SHP77 treated with DMSO at 0.1 percent for 48 hours (cell line): ENCODE results near the gene ZNF189.
"Not testable (repeated sequence)": the region's sequence is repeated elsewhere in the genome, so short reads cannot be mapped to it uniquely, and the experiment has no call there.

Experiments used
- DNase-seq: peaks from one replicate; lab custom pipeline; 2025; lab: John Stamatoyannopoulos, UW

The ZNF189 gene

DNA sequence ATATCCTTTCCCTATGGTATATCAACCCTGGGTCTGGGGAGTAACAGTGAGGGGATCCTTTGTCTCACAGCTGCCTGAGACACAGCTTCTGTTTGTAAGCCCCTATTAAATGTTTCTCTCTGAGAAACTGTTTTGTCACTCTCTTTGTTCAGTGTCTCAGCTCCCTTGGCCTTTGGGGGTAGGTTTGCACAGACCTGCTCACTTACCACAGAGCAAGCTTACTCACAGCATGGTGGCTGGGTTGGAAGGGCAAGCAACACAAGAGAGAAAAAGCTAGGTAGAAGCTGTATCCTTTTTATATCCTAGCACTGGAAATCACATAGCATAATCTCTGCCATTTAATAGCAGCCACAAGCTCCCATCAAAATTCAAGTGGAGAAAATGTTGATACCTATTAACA lies 18.4 kb upstream of the ZNF189 start:
- DNase-seq: no peak

DNA sequence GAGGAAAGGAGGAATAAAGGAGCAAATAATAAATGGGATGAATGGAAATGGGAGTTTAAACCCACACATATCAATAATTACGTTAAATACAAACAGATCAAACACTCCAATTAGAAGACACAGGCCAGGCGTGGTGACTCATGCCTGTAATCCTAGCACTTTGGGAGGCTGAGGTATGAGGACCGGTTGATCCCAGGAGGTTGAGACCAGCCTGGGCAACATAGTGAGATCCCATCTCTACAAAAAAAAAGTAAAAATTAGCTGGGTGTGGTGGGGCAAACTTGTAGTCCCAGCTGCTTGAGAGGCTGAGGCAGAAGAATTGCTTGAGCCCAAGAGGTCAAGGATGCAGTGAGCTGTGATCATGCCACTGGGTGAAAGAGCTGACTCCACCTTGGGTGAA lies 17.5 kb upstream of the ZNF189 start:
- no peak for DNase-seq

DNA sequence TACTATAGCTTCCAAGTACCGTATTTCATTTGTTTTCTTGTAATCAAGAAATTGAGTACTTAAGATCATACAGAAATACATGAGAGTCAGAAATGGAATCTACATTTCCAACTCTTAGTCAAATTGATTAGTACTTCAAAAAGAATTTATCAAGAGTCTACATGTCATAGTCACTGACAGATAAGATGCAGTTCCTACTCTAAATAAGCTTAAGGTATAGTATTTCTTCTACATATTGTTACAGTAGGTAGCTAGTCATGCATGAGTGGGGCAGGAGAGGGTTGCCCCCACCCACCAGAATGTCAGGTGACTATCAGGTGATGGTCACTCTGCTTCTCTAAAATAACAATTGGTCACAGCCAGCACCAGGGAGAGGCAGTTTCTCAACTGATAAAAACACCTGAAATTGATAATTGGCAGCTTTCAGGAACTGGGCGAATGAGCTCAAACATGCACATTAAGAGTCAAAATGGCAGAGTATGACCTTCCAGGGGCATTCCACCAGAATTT lies 16.8 kb upstream of the ZNF189 start:
- DNase-seq: no peak

DNA sequence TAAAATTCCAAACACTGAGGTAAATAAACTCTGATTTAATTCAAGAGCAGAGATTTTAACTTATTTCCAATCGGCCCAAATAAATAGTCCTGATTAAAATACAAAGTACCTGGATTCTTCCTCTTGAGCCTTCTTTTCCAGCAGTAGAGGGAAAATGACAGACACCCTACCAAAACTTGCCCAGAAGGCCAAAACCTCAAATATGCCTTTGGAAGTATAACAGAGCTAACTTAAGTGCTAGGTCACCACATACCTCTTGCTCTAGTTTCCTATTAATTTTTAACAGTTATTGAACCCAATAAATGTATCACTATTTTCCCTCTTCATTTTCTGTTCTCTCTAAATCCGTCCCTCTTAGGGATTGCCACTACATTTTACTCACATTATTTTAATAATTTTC lies 15.3 kb upstream of the ZNF189 start:
- DNase-seq: no peak

DNA sequence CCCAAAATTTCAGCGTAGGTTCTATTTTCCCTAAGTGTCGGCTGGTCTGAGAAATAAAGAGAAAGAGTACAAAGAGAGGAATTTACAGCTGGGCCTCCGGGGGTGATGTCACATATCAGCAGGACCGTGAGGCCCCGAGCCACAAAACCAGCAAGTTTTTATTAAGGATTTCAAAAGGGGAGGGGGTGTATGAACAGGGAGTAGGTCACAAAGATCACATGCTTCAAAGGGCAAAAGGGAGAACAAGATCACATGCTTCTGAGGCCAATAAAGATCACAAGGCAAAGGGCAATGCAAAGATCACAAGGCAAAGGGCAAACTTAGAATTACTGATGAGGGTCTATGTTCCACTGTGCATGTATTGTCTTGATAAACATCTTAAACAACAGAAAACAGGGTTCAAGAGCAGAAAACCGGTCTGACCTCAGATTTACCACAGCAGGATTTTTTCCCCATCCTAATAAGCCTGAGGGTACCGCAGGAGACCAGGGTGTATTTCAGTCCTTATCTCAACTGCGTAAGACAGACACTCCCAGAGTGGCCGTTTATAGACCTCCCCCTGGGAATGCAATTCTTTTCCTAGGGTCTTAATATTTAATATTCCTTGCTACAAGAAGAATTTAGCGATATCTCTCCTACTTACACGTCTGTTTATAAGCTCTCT lies 13.6 kb upstream of the ZNF189 start, which contains the start of gene BAAT:
Gene BAAT, minus strand, starts transcription at position 134 of the 664 bp plus-strand sequence. CDS start 13,602 bp downstream, outside the sequence.
- not testable (repeated sequence) for DNase-seq

DNA sequence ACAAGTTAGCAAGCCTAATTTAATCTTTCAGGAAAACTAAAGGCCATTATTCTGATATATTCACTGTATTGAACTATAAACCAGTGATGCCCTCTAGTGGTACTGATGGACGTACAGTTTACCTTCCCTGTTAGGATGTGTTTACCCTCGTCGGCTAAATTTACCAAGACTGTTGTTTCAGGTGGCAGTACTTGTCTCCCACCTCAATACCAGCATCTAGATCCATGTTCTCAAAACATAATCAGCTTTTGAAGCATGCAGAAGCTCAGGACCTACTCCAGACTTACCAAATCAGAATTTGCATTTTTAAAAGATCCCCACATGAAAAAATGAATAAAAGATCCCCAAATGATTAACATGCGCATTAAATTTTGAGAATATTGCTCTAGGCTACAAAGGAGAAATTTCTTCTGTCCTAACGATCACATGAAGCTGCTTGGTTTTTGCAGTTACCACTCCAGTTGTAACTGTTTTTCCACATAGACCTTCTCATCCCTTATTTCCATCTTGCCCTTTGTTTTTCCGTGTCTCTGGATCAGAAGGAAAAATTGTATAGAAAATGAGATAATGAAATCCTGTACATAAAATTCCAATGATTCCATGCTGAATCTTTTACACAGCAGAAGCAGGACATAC lies 10.7 kb upstream of the ZNF189 start:
- peak; percentile 80 for DNase-seq

DNA sequence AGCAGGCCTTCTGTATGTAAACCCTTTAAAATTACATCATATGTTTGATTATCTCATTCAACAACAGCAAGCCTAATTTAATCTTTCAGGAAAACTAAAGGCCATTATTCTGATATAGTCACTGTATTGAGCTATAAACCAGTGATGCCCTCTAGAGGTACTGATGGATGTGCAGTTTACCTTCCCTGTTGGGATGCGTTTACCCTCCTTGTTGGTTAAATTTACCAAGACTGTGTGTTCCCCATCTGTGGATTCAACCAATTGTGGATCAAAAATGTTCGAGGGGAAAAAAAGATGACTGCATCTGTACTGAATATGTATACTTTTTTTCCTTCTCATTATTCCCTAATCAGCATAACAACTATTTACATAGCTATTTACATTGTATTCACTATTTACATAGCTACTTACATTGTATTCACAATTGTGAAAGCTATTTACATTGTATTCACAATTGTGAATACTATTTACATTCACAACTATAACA lies 10.1 kb upstream of the ZNF189 start:
- peak; percentile 28 for DNase-seq

DNA sequence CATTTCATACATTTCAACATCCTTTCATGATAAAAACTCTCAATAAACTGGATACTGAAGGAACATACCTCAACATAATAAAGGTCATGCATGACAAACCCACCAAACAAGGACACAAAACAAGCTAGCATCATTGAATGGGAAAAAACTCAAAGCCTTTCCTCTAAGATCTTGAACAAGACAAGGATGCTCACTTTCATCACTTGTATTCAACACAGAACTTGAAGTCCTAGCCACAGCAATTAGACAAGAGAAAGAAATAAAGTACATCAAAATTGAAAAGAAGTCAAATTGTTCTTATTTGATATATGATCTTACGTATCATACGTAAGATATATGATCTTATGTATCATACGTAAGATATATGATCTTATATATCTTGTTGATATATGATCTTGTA lies 5.5 kb upstream of the ZNF189 start:
- no peak for DNase-seq

DNA sequence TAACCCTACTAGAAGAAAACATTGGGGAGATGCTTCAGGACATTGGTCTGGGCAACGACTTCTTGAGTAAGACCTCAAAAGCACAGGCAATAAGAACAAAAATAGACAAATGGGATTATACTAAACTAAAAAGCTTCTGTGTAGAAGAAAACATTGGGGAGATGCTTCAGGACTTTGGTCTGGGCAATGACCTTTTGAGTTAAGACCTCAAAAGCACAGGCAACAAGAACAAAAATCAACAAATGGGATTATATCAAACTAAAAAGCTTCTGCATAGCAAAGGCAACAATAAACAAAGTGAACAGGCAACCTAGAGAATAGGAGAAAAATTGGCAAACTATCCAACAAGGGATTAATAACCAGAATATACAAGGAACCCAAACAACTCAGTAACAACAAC lies 4.0 kb upstream of the ZNF189 start:
- DNase-seq: no peak

DNA sequence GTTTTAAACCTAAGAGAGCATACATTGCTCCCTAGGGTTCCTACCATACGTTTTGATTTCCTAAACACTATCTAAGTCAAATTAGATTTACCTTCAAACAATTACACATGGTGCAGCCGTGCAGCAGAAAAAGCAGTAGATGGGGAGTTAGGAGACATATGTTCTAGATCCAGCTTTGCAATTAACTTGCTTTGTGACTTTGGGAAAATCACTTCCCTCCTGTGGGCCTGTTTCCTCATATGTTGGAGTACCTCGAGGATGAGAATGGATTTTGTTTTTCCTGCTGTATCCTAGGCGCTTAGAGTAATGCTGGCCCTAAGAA lies 944 bp upstream of the ZNF189 start:
- DNase-seq: no peak

DNA sequence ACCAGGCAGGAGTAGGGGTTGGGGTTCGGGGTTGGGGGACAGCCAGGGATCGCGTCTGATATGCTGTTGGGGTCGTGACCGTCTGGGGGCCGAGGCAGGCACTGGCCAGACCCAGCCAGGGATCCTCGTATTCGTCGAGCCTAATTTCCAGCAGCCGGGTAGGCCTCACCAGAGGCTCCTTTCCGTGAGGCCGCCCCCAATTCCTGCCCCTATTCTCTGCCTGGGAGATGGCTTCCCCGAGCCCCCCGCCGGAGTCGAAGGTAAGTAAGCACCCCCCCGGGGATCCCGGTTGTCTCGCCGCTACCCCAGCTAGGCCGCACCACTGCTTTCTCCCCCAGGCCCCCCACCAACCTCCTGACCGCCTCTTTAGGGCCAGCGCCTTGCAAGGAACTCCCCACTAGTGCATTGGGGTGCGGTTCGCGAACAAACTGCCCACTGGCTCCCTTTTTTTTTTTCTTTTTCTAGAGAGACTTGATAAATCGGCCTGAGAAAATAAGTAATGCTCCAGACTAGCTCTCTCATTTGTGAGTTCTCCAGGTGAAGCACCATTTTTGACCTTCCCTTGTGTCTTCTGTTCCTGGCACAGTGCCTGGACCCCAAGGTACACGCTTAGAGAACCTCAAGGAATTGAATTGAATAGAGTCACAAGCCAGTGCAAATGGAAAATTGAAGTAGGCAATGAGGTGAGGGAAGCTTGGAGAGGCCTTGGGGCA lies 435 bp downstream of the ZNF189 start:
- no peak for DNase-seq

DNA sequence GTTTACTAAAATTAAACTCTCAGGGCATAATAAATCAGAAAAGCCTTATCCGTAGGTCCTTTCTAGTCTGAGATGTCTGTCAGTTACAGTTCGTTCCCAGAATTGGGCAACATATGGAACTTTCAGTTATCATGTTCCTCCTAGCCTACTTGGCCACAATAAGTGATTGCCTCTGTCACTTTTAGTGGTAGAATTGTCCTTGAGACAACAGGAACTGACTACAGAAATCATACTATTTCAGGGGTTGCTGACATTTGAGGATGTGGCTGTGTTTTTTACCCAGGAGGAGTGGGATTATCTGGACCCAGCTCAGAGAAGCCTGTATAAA lies 956 bp downstream of the ZNF189 start:
- DNase-seq: no peak

DNA sequence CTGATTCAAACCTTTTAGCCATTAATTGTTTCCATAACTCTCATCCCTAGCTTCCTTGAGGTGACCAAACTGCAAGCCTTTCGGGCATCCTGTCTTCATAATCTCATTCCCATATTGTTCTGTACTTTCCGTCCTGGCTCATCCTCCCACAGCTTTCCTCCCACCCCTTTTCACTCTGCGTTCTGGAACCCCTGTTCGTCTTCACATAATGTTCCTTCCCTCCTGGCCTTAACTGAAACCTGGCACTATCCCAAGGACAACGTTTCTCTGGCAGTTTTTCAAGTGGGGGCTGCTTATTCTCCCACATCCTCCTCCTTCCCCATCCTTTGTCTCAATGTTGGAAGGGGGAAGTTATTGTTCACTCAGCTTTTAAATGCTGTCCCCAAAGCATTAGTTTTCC lies 1.5 kb downstream of the ZNF189 start:
- DNase-seq: no peak

DNA sequence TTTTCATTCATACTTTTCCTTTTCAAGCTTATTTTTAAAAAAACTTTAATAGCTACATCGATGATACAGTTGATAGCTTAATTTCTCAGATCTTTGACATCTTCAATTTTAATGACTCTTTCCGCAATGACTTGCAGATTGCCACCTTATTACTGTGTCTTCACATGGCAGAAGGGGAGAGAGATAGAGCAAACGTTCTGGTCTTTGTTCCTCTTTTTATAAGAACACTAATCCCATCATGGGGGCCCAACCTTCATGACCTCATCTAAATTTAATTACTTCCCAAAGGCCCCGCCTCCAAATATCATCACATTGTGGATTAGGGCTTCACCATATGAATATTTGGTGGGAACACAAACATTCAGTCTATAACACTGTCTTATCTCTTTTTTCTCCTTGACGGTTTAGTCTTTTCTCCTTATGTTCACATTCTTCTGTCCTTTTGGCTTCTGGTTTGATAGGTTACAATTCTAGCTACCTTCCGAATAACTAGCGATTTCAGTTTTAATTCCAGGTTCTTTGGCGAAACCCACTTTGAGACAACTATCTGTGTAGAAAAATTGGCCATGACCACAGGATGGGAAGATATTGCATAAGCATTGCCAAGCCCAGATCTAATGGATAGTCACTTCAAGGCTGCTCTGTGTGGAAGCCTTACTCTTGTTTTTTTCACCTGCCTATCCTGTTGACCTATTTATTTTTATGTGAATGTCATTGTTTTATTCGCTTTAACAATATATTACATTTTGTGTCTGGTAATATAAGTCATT lies 5.0 kb downstream of the ZNF189 start:
- no peak for DNase-seq

DNA sequence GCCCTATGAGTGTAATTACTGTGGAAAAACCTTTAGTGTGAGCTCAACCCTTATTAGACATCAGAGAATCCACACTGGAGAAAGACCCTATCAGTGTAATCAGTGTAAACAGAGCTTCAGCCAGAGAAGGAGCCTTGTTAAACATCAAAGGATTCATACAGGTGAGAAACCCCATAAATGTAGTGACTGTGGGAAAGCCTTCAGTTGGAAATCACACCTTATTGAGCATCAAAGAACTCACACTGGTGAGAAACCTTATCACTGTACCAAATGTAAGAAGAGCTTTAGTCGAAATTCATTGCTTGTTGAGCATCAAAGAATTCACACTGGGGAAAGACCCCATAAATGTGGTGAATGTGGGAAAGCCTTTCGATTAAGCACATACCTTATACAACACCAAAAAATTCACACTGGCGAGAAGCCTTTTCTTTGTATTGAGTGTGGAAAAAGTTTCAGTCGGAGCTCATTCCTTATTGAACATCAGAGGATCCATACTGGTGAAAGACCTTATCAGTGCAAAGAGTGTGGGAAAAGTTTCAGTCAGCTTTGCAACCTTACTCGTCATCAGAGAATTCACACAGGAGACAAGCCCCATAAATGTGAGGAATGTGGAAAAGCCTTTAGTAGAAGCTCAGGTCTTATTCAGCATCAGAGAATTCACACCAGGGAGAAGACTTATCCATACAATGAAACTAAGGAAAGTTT lies 9.9 kb downstream of the ZNF189 start:
- no peak for DNase-seq

DNA sequence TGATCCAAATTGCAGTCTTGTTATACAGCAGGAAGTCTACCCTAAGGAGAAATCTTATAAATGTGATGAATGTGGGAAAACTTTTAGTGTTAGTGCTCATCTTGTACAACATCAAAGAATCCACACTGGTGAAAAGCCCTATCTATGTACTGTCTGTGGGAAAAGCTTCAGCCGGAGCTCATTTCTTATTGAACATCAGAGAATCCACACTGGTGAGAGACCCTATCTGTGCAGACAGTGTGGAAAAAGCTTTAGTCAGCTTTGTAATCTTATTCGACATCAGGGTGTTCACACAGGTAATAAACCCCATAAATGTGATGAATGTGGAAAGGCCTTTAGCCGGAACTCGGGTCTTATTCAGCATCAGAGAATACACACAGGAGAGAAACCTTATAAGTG lies 10.4 kb downstream of the ZNF189 start:
- no peak for DNase-seq

DNA sequence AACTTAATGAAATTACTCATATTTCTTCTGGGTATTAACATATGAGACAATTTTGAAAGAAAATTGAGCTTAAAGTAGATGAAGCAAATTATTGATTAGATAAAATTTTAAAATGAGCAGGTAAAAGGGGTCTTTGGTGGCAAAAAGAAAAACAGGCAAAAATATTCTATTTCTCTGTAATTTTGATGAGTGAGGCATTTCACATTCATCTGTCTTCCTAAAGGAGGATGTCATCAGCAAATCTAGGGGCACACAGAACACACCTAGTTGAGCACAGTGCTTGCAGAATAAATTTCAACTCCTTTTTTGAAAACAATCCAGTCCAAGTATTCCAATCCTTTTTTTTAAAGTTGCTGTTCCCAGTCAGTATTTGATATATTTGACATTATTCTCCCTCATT lies 16.2 kb downstream of the ZNF189 start:
- DNase-seq: no peak

DNA sequence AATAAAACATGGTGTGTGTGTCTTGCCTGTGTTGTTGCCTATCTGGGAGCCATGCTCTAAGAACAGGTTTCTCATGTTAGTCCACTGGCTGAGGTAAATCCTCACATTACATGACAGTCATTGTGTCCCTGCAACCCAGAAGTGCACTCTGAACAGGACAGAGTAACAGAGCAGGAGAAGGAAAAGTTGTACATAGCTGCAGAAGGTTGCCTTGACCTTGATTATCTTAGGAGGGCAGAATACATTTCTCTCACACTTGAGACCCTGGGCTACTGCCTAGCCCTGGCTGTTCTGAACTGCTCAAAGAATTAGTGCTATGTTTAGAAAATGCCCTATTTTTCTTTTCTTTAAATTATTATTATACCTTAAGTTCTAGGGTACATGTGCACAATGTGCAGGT lies 16.9 kb downstream of the ZNF189 start:
- no peak for DNase-seq

DNA sequence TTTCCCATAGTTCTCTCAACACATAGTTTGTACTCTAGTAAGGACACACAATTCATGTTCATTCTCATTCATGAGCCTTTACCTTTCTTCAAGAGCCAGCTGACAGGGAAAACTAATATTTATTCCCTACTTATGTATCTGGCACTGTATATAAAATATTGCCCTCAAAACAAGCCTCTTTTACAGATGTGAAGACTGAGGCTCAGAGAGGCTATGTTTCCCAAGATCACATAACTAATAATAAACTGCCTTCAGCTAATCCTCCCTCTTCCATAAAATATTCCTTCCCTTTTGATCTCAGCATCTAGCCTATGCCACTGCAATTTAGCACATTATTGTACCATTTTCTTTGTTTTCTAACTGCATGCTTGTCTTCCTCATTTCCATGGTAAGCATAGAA lies 18.7 kb downstream of the ZNF189 start:
- no peak for DNase-seq

DNA sequence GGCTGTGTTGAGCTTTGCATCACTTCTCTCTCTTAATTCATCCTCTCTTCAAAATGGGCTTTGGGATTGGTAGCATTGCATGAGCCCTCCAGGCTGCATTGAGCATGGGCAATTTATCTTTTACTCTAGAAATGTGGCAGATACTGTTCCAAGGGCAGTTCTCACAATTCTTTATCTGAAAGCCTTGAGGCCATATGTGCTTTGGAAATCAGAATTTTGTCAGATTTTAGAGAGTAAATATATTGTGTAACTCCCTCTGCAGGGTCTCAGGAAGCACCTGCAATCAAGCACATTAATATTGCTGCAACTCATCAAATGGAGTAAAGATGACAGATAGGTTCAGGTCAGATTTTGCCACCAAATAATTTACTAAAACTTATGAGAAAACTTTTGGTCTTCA lies 19.3 kb downstream of the ZNF189 start:
- no peak for DNase-seq

DNA sequence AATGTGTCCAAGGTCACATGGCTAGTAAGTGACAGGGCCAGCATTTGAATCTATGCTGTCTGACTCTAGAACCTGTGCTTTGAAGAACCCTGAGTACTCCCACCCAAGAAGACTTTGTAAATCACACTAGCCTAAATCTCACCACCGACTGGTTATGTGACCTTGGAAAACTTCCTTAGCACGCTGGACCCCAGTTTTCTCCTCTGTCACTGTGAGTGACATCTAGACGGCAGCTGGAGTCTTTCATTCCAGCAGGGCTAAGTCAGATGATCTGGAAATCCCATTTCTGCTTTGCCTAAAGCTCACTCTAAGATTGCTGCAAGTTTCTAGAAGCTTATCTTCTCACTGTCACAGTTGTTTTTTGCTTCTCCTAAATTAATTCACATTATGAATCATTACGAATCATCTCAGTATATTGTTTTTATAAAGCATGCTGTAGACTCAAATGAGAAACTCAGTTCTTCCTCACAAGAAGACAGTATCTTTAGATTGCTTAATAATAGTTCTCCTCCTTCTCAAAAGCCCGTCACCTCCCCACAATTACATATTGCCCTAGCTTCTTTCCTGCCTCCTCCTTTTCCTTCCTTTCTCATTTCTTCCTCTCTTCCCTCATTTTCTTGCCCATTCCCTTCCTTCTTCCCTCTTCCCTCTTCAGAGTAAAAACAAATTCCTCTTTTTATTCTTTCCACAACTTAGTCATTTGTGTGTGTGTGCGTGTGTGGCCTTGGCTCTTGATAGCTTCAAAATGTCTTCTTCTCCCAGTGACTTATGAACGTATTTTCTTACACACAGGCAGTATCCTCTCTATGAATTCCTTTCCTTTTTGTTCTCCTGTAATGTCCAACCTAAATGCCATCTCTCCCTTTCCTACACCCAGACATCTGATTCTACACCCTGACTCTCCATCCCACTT lies 20.1 kb downstream of the ZNF189 start:
- no peak for DNase-seq
